Measurements from ENCODE around the gene ANAPC2.

The ANAPC2 gene

DNA sequence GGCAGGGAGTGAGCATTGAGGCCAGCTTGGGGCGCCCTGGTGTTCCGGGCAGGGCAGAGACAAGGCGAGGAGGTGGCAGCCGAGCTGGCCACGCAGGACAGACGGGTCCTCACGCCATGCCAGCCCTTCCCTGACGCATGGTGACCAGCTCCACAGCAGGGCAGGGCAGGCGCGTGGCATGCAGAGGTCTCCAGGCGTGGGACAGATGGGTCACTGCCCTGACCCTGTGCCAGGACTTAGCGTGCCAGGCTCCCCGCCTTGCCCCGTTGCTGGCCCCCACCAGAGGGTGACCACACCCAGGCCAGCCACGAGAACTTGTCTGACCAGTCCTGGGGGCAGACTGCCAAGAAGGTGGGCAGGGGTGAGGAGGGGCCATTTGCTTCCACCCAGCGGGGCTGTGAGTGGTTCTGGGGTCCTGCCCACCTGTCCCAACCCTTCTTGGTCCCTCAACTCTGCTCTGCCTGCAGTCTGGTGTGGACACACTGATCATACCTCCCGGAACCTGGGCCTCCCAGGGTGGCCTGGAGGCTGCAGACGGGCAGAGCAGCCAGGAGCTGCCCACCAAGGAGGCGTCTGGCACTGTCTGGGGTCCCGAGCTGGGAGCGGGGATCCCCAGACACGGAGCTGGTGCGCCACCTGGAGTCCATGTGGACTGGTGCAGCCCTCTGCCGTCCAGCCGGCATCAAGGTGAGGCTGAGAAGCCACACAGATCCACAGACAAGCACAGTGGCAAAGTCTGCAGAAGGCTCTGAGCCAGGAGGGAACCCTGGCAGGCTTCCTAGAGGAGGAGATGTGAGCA lies 38.9 kb upstream of the ANAPC2 start, which contains the start of gene RNF224:
TSS of gene RNF224 (plus strand) at position 449 of the 799 bp plus-strand sequence. CDS start 834 bp downstream, outside the sequence.
- DNase-seq (ENCODE audit: low read depth): no peak

DNA sequence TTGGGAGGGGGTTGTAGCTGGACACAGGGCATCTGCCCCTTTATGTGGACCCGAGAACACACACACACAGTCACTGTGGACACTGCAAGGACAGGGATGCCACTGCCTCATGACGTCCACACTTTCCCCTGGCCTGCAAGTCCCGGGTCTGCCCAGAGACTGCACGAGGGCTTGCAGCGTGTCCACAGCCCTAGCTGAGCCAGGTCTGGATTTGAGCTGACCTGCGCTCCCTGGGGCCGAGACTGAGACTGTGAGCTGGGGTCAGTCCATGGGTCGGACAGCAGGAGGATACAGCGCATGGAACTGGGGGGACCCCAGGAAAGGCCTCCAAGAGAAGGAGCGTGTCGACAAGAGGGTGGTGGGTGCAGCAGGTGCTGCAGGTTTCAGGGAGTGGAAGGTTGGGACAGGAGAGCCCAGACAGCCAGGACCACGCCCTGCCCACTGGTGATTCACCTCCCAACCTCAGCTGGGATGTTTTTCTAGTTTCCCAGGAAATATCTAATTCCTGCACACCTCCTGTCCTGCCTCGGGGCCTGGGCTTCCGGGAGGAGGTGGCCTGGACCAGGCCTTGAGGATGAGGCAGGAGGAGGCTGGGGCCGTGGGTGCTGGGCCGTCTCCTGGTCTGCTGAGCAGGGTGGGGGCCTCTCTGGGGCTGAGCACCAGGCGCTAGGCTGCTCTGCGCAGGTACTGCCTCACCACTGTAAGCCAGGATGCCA lies 38.1 kb upstream of the ANAPC2 start:
- no peak for DNase-seq (ENCODE audit: low read depth)

GRCh38 chr9:137225699-137226331 lies 37.5 kb upstream of the ANAPC2 start:
- no peak for DNase-seq (ENCODE audit: low read depth)

- DNase-seq (ENCODE audit: low read depth): no peak
These were observed 36.7 kb upstream of the ANAPC2 start, which contains the start of gene CYSRT1 for GRCh38 chr9:137224830-137225694. TSS of gene CYSRT1 (plus strand) at chr9:137225174. CDS start at chr9:137225622, 448 bp downstream.

DNA sequence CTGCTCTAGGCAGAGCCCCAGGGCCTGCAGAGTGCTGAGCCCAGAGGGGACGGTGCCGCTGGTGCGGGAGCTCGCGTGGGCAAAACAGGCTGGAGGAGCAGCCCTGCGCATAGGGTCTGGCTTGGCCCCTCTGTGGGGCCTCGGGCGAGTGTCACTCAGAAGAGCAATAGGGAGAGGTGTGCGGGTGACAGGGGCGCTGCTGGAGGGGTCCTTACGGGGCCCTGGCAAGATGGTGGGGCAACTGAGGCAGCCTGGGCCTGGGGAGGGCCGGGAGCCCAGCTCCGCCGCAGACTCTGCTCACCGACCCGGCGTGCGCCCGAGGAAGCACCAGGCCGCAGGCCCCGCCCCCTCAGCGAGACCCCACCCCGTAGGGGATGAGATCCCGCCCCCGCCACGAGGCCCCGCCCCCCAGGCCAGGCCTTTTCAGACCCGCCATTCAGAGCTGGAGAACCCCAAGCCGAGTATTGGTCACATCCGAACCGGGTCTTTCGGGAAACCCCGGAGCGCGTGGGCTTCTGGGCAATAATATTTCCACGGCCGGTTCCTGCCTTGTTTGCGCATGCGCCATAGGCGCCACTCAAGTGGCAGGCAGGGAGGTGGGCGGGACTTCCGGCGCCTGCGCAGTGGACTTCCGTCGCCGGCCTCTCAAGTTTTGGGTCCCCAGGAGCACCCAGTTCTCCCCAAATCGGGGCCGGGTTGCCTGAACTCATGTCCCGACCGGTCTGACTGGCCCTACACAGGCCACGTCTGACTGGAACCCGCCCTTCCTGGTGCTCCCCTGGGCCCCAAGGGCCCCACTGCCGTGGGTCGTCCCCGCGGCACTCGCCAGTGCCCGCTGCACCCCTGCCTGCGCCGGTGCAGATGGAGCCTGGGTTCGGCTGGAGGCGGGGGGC lies 35.0 kb upstream of the ANAPC2 start:
- DNase-seq (ENCODE audit: low read depth): peak; percentile 88

GRCh38 chr9:137222190-137223077 lies 34.1 kb upstream of the ANAPC2 start, which contains the start of gene RNF208:
TSS of gene RNF208 (minus strand) at chr9:137222240. CDS start at chr9:137221212, 1,028 bp downstream.
- DNase-seq (ENCODE audit: low read depth): no peak

DNA sequence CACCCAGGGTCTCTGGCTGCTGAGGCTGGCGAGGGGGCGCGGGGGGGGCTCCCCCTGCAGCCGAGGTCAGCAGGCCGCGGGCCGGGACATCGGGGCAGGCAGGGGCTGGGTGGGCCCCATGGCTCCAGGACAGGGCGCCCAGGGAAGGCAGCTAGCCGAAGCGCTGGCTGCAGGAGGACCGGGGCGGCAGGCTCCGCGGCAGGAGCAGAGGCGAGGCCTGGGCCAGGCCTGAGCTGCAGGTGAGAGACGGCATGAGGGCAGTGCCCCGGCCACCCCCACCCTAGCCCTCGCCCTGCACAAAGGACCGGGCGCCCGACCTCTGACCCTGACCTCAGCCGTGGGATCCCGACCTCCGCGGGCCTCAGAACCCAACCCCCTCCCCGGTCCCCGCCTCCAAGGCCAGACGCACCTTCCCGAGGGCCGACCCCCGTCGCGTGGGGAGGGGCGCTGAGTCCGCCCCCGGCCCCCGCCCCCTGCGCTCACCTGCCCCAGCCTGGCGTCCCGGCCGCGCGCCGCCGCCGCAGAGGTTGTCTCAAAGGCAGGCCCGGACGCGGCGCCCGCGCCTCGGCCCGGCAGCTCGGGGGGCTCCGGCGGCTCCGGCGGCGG lies 33.2 kb upstream of the ANAPC2 start:
- DNase-seq (ENCODE audit: low read depth): no peak

DNA sequence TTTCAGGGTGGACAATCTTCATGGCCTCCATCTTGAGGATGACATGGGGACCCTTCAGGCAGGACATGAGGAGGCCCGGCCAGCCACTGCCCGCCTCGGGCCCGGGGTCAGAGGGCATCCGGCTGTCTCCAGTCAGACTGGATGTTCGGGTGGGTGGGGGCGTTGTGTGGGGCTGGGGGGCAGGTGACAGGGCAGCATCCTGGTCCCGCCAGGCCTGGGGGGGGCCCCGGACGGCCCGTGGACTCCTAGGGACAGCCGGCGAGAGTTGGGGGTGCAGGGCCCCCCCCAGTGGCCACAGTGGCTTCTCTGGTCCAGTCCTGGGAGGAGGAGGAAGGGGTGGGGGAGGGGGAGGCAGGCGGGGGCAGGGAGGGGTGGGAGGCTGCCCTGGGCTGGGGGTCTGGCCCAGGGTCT lies 32.7 kb upstream of the ANAPC2 start:
- no peak for DNase-seq (ENCODE audit: low read depth)

DNA sequence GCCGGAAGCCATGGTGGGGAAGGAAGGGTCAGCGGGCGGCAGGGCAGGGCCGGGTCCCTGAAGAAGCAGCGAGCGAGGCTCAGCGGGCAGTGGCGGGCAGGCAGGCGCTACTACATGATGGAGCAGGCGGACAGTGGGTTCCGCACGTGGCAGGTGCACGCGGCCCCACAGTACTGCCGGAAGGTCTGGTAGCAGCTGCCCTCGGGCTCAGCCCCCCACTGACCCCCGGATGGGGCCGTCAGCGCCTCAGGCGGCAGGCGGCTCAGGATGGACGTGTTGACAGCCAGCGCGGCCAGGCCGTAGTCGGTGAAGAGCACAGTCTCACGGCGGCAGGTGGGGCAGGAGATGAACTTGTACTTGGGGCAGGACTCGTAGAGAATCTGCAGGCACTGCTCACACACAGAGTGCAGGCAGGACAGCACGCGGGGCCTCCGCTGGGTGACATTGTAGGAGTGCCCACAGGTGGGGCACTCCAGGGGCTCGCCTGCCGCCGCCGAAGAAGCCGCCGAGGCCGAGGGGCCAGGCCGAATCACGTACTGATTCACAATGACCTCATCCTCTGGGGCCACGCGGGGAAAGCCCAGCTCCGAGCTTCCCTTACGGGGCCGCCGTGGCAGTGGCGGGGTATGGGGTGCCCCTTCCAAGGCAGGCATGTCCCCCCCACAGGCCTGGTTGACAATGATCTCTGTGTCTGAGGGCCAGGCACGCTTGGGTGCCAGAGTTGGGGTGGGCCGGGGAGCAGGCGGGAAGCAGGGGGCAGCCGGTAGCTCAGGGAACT lies 32.1 kb upstream of the ANAPC2 start:
- no peak for DNase-seq (ENCODE audit: low read depth)

DNA sequence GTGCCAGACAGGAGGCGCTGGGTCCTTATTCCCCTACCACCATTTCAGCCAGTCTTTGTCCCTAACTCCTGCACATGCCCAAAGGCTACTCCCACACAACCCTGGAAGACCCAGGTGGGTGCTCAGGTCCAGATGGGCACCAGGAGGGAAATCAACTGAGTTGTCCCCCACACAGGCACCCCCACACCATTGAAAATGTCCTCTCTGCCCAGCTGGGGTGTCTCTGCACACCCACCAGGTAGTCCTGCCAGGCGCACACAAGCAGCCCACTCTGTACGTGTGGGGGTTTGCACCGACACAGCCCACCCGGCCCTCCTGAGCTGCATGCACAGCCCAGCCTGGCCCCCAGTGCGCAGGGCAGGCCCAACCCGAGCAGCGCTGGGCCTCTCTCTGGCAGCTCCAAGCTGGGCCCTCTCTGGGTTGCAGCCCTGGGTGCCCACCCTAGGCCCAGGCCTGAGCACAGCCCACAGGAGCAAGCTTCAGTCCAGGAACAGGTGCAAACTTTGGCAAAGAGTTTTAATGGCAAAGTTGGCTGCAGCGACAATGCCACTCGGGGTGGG lies 31.5 kb upstream of the ANAPC2 start:
- no peak for DNase-seq (ENCODE audit: low read depth)

DNA sequence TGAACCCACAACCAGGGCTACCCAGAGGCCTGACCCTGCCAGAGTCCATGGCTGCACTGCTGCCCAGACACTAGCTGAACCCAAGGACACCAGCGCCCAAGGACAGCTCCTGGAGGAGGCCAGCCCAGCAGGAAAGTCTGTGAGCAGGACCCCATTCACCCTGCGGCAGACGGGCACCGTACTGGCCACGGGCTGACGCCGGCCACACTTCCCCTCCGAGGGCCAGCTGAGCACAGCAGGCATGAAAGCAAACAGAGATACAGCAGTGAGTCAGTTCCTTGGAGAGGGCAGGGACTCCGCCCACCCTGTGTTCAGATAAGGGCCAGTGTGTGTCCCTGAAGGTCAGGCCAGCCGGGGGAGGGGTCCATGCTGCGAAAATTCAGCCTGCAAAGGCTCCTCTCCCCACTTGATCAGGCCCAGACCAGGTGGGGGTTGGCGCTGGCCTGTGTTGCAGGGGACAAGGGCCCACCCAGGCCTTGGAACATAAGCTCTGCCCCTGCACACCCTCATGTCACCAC lies 30.5 kb upstream of the ANAPC2 start:
- DNase-seq (ENCODE audit: low read depth): no peak

DNA sequence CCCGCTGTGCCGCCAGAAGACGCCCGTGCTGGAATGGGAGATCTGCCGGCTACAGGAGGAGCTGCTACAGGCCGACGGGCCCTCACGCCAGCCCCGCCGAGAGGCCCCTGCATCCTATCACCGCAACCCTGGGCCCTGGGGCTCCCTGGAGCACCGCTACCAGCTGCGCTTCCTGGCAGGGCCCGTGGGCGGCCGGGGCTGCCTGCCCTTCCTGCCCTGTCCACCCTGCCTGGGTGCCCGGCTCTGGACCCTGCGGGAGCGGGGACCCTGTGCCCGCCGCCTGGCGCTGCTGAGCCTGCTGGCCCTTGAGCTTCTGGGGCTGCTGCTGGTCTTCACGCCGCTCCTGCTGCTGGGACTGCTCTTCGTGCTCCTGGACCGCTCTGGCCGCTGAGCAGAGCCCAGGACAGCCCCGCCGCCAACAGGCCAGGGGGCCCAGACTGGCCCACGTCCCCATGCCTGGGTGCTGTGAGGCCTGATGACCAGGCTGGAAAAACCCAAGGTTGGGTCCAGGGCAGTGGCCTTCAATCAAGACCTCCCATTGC lies 29.9 kb upstream of the ANAPC2 start:
- DNase-seq (ENCODE audit: low read depth): no peak

- no peak for DNase-seq (ENCODE audit: low read depth)
These were observed 29.2 kb upstream of the ANAPC2 start for GRCh38 chr9:137217276-137218211.

DNA sequence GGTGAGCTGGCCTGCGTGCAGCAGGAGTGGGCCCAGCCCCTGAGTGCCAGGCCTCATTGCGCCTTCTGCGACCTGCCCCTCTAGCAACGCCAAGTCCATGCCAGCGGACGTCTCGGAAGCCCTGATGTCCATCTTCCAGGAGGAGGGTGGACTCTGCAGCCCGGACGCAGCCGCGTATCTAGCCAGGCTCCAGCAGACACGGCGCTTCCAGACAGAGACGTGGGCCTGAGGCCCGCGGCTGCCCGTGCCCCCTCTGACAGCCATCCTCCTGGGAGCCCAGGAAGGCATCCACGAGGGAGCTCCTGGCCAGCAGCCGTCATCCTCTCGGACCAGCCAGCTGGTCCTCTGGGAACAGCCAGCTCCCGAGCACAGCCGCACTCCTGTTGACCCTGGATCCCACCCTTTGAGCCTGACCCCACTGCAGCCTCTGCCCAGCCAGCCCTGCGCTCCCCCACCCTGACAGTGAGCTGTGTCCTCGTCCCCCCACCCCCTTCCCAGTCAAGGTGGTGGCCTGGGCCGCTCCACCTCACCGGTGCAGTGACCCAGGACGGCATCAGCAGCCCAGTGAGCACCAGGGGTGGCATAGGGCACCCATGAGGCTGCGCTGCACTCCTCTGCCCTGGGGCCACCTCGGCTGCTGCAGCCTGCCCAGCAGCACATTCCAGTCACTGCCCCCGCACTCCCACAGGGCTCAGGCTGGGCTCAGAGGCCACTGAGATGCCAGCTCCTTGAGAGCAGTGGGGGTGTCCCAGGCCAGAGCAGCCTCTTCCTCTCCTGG lies 28.0 kb upstream of the ANAPC2 start:
- no peak for DNase-seq (ENCODE audit: low read depth)

DNA sequence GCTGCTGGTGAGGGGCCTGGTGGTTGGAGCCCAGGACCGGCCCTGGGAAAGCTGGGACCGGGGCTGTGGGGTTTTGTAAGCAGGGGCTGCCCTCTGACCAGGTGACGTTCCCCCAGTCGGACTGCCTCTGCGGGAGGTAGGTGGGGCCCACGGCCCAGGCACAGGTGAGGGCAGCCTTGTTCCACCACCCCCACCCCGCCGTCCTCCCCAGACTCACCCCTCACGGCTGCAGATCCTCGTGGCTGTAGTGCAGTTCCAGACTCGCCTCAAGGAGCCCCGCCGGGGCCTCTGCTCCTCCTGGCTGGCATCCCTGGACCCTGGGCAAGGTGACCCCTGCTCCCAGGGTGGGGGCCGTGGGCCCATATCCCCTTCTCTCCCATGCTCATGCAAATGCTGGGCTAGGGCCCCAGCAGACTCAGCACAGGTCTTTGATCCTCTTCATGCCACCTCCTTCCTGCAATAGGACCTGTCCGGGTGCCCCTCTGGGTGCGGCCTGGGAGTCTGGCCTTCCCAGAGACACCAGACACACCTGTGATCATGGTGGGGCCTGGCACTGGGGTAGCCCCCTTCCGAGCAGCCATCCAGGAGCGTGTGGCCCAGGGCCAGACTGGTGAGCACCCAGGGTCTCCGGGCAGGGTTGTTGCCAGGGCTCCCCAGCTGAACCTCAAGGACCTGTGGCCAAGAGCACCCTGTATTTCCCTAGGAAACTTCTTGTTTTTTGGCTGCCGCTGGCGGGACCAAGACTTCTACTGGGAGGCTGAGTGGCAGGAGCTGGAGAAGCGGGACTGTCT lies 27.0 kb upstream of the ANAPC2 start:
- DNase-seq (ENCODE audit: low read depth): no peak

All from non-pigmented ciliary epithelial cell (primary cell).